Activated CD4-positive, alpha-beta T cell treated with anti-CD3 and anti-CD28 coated beads, Interleukin-2, amount 50 U/mL, for 1 hour (primary cell): ENCODE measurements around the gene NPFFR1.

Experiments
- DNase-seq: peaks from one replicate; pipeline ENCODE4 v3.0.0-alpha.2; 2020

The NPFFR1 gene

GRCh38 chr10:70312972-70313371 is 29.2 kb upstream of the NPFFR1 start:
- DNase-seq, result no peak

- DNase-seq, result no peak
Observed at GRCh38 chr10:70312249-70312648, 28.4 kb upstream of the NPFFR1 start.

DNA sequence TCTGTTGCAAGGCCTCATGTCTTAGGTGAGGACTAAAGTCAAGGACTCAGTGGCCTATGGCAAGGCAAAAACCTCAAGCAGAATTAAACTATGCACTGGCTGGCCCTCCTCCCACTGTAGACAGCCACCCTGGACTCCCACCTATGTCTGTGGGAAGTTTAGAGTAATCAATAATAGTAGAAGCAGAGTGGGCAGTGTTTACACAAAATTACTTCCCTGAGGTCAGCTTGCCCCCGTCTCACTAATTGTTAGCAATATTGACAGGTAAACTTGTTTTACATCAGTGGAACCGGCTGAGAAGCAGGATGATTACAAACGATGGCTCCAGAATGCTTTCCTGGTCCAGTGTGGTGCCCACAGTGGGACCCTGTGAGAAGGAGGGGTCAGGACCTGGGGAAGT is 27.9 kb upstream of the NPFFR1 start:
- no peak for DNase-seq

- DNase-seq, result no peak
Observed at GRCh38 chr10:70309661-70310060, 25.9 kb upstream of the NPFFR1 start.

DNA sequence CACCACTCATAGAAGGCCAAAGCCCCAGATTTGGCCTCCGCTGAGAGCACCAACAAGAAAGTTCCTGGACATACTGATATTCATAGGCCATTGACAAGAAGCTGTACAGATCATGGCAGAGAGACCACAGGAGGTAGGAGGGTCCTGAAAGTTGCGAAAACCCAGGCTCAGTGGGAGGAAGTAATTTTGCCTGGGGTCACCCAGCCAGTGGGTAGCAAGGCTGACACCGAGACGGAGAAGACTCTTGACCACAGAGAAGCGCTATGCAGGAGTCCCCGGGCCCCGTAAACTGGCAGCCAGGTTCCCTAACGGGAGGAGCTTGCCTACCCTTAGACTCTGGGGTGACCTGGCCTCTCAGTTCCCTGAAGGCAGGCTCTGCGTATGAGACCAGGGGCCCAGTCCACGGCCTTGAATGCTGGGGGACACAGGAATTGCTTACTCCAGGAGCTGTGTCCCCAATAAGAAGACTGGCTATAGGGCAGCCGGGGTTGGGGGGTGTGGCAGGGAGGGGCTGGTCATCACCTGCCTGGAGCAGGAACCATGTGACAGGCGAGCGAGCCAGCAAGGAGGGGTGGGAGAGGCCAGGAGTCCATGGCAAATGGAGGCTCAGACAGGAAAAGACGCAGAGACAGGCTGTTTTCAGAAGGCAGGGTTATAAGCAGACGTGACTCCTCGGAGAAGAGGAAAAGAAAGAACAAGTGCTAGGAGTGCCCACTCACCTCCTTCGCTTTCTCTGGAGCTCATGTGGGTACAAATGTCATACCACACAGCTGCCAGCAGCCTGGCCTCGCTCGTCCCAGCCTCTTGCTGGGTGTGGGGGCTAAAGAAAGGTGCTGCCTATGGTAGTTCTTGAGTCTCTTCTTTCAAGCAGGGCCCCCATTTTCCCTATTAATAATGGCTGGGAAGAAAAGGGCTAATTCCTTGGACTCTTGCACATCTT is 24.6 kb upstream of the NPFFR1 start:
- no peak for DNase-seq

DNA sequence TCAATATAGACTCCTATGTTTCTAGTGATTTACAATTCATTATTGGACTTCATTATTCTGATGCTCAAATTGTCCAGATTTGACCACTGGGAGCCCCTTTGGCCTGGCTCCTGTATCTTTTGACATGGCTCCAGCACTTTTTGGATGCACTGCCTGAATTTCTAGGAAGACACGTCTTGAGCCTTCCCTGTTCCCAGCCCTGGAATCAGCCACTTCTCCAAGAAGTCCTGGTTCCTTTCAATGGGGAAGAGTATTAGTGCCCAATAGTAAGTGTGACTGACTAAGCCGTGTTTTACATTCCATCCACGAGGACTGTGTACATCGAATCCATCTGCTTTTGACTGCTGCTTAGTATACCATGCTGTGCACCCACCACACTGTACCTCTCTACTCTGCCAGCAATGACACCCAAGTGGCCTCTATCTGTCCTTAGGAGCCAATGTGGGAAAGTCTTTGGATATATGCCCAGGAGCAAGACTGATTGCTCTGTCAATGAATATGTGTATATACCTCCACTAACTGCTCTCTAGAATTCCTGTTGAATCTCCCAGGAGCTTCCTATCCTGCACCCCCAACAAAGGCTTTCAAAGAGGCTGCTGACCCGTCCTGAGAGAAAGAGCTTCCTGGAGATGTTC is 23.2 kb upstream of the NPFFR1 start:
- no peak for DNase-seq

DNA sequence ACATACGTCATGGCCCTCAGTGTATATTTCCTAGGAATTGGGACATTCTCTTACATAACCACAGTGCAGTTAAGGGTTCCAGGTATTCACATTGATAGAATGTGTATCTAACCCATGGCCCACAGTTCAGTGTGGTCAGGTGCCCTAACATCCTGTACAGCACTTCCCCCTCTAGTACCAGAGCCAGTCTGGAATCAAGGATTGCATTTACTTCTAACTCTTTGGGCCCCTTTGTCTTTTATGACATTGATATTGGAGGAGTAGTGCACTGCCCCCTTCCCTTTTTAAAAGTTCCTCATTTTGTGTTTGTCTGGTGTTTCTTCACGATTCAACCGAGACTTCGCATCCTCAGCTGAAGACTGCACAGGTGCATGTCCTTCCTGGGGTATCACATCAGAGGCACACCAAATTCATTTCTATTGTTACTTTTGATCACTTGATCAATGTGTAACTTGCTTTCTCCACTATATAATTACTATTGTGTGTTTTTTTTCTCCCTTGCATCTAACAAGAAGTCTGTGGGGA is 22.4 kb upstream of the NPFFR1 start:
- no peak for DNase-seq

GRCh38 chr10:70303730-70304129 is 19.9 kb upstream of the NPFFR1 start:
- no peak for DNase-seq

DNA sequence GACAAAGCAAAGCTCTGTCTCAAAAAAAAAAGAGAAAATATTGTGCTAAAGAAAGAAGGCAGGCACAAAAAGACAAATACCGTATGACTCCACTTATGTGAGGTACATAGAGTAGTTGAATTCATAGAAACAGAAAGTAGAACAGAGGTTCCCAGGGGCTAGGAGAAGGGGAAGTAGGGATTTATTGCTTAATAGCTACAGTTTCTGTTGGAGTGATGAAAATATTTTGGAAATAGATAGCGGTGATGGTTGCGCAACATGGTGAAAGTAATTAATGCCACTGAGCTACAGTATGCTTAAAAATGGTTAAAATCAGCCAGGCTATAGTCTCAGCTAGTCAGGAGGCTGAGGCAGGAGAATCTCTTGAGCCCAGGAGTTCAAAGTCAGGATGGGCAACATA is 18.5 kb upstream of the NPFFR1 start:
- no peak for DNase-seq

GRCh38 chr10:70300908-70301597 is 17.2 kb upstream of the NPFFR1 start:
- no peak for DNase-seq

DNA sequence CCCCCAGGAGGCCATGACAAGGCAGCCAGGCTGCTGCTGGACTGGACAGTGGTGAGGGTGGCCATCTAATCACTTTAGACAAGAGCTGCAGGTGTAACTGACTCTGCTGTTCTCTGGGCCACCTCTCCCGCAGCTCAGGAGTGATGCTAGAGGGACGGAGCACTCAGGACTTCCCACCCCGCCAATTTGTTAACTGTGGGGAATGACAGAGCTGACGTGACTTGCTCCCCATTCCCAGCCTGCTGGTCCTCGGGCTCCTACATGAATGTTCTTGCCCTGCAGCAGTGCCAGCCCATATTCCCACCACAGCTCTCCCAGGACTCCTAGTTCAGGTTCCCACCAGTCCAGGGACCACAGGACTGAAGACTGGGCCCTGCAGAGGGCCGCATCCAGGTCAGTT is 16.7 kb upstream of the NPFFR1 start:
- DNase-seq, result no peak

- DNase-seq, result no peak
Observed at GRCh38 chr10:70299876-70300275, 16.1 kb upstream of the NPFFR1 start.

- DNase-seq, result no peak
Observed at GRCh38 chr10:70298393-70298792, 14.6 kb upstream of the NPFFR1 start.

DNA sequence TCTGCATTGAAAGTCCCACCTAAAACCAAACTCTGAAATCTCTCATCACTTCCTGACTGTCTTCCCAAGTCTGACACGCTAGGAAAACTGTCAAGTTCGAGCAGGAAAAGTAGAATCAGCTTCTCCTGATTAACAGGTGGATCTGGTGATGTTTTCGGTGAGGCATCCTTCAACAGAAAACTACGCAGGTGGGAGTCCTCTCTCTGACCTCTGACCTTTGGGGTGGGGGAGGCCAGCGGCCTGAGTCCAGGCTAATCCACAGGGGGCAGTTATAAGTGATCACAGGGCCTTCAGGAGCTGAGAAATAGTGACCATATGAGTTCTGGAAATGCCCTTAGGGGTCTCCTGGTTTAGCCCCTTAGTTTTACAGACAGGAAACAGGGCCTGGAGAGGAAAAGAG is 13.4 kb upstream of the NPFFR1 start:
- DNase-seq, result no peak

DNA sequence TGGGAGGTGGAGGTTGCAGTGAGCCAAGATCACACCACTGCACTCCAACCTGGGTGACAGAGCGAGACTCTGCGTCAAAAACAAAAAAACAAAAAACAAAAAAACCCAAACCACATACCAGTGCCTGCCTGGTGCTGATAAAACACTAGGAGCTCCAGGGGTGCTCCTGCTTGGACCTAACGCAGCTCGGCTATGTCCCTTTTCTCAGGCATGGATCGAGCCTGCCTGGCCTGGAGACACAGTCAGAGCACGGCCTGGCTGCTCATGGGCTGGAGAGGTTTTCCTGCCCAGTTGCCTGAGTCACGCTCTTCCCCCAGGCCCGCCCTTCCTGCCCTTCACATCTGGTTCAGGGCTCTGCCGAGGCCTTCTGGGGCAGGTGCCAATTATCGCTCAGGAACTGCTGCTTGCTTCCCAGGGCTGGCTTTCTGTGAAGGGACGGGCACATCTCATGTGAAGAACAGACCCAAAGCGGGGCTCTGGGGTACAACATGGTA is 12.6 kb upstream of the NPFFR1 start:
- no peak for DNase-seq

- no peak for DNase-seq
Observed at GRCh38 chr10:70295926-70296325, 12.1 kb upstream of the NPFFR1 start.

- no peak for DNase-seq
Observed at GRCh38 chr10:70295321-70295720, 11.5 kb upstream of the NPFFR1 start.

GRCh38 chr10:70293169-70293843 is 9.5 kb upstream of the NPFFR1 start:
- DNase-seq, result no peak

DNA sequence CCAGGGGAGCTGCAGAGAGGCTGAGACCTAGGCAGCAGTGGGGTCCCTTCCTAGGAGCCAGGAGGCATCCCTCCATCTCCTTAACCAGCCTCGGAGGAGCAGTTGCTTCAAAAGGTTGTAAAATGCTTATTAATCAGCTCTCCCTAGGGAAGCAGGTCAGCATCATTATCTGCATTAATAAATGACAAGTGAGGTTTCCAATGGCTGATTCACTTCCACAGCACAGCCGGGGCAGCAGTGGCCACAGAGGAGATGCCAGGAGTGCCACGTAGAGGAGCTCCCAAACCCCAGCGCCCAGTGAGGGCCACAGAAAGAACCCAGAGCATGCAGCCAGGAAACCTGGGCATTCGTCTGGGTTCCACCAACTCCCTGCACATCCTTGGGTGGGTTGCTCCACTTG is 8.2 kb upstream of the NPFFR1 start:
- DNase-seq, result no peak

DNA sequence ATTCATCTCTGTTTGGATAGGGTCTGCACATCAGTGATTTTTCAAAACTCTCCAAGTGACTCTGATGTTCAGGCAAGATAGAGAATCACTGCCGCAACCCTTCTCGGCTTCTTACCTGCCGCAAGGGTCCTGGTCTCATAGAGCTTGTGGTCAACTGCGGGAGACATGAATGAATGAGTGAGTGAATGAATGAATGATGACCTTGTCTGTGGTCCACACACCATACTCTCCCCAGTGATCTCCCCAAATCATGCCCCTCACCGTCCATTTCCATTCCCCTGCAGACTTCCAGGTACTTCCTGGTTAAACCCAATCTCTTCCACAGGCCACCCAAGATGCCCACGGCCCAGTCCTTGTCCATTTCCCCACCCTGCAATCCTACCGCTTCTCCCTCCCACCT is 5.9 kb upstream of the NPFFR1 start:
- no peak for DNase-seq

GRCh38 chr10:70286616-70287015 is 2.8 kb upstream of the NPFFR1 start:
- DNase-seq, result no peak

GRCh38 chr10:70285476-70285831 is 1.6 kb upstream of the NPFFR1 start:
- no peak for DNase-seq
